Fibroblast of mammary gland (primary cell): ENCODE data around the gene INHBB.
"Not testable (repeated sequence)": the region's sequence is repeated elsewhere in the genome, so short reads cannot be mapped to it uniquely, and the experiment has no call there.

Experiments
- DNase-seq: peaks from one replicate; pipeline ENCODE4 v3.0.0-alpha.2; 2010; ENCODE audit warnings: low read depth
- H3K4me3 ChIP-seq: 2 replicates; pipeline ENCODE4 v1.5.1; 2011; ENCODE audit warnings: low read depth, mild to moderate bottlenecking, low read length, moderate library complexity; ENCODE audit not compliant: control insufficient read depth
- CTCF ChIP-seq: conservative IDR thresholded peaks from 2 replicates; pipeline ENCODE4 v1.5.1; 2011; ENCODE audit warnings: low read depth, low read length, inconsistent platforms; ENCODE audit not compliant: control insufficient read depth, insufficient read depth

Gene INHBB

DNA sequence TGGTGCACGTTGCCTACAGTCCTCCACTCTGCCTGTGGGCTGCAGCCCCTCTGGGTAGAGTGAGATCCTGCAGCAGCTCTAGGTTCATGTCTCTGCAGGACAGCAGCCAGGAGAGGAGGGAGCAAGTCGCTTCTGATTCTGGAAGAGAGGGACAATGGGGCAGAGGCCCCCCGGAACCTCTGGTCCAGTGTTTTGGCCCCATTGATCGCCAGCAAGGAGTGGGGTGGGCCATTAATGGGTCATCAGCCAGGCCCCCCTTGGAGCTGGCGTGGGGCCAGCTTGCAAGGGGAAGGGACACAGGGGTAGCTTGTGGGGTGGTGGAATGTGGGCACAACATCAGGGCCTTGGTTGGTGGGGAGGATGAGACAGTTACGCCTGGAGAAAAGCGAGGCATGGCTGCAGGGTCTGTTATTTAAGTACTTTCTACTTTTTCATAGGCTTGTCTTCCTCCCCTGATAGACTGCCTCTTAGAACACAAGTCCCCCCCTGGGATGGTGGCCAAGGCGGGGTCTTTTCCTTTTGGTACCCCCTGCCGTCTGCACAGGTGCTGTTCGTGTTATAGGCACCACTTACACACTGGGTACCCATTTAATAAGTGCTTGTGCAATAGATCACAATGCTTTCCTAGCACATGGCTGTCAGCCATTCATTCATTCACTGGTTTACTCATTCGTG, 44.6 kb downstream of the INHBB start:
- no peak for TF ChIP-seq CTCF
- no peak for DNase-seq
- no peak overlapping the region for H3K4me3 ChIP-seq

DNA sequence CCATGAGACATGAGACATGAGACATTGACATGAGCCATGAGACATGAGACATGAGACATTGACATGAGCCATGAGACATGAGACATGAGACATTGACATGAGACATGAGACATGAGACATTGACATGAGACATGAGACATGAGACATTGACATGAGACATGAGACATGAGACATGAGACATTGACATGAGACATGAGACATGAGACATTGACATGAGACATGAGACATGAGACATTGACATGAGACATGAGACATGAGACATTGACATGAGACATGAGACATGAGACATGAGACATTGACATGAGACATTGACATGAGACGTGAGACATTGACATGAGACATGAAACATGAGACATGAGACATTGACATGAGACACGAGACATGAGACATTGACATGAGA, 45.4 kb downstream of the INHBB start:
- H3K4me3 ChIP-seq, DNase-seq: not testable (repeated sequence)

GRCh38 chr2:120391911-120392665, 46.2 kb downstream of the INHBB start:
- DNase-seq, result no peak
- no peak for TF ChIP-seq CTCF

DNA sequence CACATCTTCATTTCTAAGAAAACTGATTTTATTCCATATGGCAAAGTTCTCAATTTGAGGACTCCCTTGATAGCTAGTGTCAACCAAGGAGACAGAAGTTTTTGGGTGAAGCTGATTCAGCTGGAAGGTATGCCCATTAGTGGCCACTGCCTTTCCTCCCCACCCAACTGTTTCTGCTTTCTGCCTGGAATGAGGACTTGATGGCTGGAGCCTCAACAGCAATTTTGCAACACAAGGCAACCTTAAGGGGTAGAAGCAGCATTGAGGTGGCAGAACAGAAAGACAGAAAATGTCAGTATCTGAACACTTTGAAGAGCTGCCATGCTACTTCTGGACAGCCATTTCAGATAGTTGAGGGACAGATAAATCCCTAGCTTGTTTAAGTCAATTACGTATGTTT, 47.0 kb downstream of the INHBB start:
- TF ChIP-seq CTCF, result no peak
- H3K4me3 ChIP-seq, result no peak overlapping the region
- DNase-seq, result no peak

More at GRCh38 chr2:120391911-120392665, 46.2 kb downstream of the INHBB start:
- no peak overlapping the region for H3K4me3 ChIP-seq

- H3K4me3 ChIP-seq, result no peak overlapping the region
- TF ChIP-seq CTCF, result no peak
- DNase-seq, result no peak
Measured at GRCh38 chr2:120393456-120393855, 47.5 kb downstream of the INHBB start.

DNA sequence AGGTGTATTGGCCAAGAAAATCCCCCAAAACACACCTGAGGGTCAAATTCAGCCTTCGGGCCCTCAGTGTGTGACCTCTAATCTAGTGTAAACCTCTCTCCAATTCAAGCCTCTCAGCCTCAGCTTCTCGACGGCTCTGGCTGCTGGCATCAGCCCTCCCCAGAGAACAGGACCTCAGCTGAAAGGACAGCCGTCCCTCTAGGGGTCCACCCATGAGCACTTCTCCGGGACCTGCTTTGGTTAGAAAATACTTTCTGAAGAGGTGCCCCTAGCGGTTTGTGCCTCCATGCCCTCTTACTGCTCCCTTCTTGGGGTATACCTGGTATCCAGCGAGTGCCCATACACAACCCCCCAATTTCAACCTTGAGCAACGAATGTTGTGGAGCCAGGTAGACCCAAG, 48.8 kb downstream of the INHBB start:
- TF ChIP-seq CTCF, result no peak
- no peak for DNase-seq
- no peak overlapping the region for H3K4me3 ChIP-seq

GRCh38 chr2:120395221-120396012, 49.5 kb downstream of the INHBB start:
- H3K4me3 ChIP-seq, result no peak overlapping the region
- no peak for DNase-seq
- TF ChIP-seq CTCF, result no peak
